GM12801 (cell line): ENCODE results near the gene NDRG4.

Experiments
- CTCF ChIP-seq: IDR thresholded peaks from one replicate; pipeline ENCODE4 v1.5.1; 2011; ENCODE audit warnings: control low read depth; ENCODE audit not compliant: insufficient read length; ENCODE audit errors: extremely low read depth

NDRG4 gene

DNA sequence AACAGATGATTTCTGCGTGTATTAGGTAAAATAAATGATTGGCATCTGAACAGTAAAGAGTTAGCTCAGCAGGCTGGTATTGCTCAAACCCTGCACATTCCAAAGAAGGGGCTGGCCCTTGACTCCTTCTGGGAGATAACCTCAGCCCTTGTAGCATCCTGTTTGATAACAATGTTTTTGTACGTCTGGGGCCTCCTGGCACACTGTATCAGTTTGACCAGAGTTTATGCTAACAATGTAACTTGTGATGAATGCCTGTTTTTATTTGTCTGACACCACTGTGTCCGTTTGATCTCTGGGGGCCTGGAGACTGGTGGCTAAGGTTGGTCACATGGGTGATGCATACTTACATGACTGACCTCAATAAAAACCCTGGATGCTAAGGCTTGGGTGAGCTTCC lies 43.8 kb upstream of the NDRG4 start:
- TF ChIP-seq CTCF = no peak

DNA sequence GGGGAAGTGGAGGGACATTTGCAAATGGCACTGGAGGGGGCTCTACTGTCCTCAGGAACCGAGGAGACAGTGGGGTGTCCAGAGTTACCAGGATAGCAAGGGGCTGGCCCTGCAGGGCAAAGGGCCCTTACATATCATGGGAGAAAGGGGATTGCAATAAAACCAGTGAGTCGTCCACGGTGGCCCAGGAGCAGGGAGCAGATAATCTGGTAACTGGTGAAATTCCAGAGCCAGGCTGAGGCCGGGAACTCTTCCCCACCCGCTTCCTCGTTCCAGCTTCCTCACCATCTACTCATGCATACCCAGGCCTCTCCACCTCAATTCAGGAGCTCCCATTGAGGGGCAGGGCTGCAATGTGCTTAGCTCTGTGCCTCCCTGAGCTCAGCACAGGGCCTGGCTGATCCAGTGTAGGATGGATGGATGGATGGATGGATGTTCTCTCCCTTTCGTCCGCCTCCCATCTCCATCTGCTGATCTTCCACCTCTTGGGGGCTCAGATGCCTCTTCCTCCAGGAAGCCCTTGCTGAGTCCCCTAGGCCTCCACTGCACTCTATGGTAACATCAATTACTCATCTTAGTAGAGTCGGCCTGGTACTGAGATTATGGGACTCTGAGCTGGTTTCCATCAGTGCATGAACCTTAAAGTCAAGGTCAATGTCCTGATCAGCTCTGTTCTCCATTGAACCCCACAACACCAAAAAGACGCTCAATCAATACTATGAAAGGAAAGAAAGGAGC lies 41.2 kb upstream of the NDRG4 start:
- no peak for TF ChIP-seq CTCF

- no peak for TF ChIP-seq CTCF
Observed at GRCh38 chr16:58459344-58460218, 40.4 kb upstream of the NDRG4 start.

GRCh38 chr16:58460219-58460610 lies 39.7 kb upstream of the NDRG4 start:
- no peak for TF ChIP-seq CTCF

GRCh38 chr16:58461056-58461455 lies 38.9 kb upstream of the NDRG4 start:
- TF ChIP-seq CTCF = no peak

DNA sequence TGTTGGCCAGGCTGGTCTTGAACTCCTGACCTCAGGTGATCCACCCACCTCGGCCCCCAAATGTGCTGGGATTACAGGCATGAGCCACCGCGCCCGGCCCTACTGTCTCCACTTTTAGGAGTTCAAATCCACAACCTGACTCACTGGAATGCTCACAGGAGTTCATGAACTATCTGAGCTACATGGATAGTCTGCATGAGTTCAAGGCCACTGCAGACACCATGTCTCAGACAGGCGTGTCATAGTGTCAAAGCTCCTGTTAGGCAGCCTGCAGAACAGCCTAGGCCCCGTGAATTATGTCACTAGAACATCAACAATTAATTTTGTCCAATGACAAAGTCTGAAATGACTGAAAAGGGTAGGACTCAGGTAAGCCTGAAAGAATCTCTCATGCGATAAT lies 38.3 kb upstream of the NDRG4 start:
- no peak for TF ChIP-seq CTCF

GRCh38 chr16:58462089-58462488 lies 37.9 kb upstream of the NDRG4 start:
- TF ChIP-seq CTCF = no peak
